ENCODE results near the gene NCOA4. TPM values are rescaled to one million over a fixed set of nuclear protein-coding genes. Genes with fewer than 3 reads are reported as not detected.

NCOA4 gene
- total RNA-seq, 2 donors from 2014 or later, result 60.2 to 80.1 TPM

- no peak for TF ChIP-seq POLR2A (IDR thresholded peaks at IDR 0.05)
- TF ChIP-seq, protein P1, sequence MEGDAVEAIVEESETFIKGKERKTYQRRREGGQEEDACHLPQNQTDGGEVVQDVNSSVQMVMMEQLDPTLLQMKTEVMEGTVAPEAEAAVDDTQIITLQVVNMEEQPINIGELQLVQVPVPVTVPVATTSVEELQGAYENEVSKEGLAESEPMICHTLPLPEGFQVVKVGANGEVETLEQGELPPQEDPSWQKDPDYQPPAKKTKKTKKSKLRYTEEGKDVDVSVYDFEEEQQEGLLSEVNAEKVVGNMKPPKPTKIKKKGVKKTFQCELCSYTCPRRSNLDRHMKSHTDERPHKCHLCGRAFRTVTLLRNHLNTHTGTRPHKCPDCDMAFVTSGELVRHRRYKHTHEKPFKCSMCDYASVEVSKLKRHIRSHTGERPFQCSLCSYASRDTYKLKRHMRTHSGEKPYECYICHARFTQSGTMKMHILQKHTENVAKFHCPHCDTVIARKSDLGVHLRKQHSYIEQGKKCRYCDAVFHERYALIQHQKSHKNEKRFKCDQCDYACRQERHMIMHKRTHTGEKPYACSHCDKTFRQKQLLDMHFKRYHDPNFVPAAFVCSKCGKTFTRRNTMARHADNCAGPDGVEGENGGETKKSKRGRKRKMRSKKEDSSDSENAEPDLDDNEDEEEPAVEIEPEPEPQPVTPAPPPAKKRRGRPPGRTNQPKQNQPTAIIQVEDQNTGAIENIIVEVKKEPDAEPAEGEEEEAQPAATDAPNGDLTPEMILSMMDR (IDR thresholded peaks at IDR 0.05), result no peak
- no peaks in the 10 kb centered on the region for H3K27me3 ChIP-seq
- H3K9me3 ChIP-seq, result no peaks in the 10 kb centered on the region
- no peak for DNase-seq
- no peak overlapping the region for H3K4me3 ChIP-seq
- no peaks in the 10 kb centered on the region for H3K36me3 ChIP-seq (replicated peaks in 1 of 2; ENCODE audit: insufficient read depth in 1 of 2, low read depth in 2 of 2)
- H3K27ac ChIP-seq, result no peak overlapping the region
- 32 to 35% methylated on average over 2 of the region's 2 CpGs for WGBS, 2 donors
- no peaks in the 10 kb centered on the region for H3K4me1 ChIP-seq
- intact Hi-C loops (cut with DNase I), result no loop called here
- ATAC-seq, result no peak
Measured at GRCh38 chr10:46048152-46048551, 17.7 kb upstream of the NCOA4 start.

DNA sequence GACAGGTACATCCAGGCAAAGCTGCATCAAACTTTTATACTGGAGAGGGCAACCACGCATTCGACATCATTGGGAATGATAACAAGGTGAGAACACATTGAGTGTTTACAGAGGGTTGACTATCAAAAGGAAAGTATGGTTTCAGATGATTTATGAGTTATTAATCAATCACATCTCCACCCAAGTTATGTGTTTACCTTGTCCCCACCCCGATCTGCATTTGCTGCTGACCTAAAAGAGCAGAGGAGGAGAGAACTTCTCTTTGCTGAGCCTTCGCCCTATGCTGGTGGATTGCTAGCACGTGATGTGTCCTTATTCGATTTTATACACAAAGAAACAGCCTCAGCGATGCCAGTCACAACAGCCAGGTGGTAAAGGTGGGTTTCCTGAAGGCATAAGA, 15.8 kb upstream of the NCOA4 start, which contains the start of gene MSMB:
Gene MSMB (minus strand): TSS at position 9 of the 400 bp plus-strand sequence. CDS start 32 bp downstream, outside the sequence.
- TF ChIP-seq, protein P1 (IDR thresholded peaks at IDR 0.05), result no peak
- no peak for TF ChIP-seq POLR2A (IDR thresholded peaks at IDR 0.05)
- 63 to 67% methylated on average over 7 of the region's 7 CpGs for WGBS, 2 donors
- Histone ChIP-seq H3K4me3 (no peak within 1 kb of the TSS), H3K36me3 (replicated peaks in 1 of 2; ENCODE audit: insufficient read depth in 1 of 2, low read depth in 2 of 2) (no peaks in the 10 kb centered on the region), H3K27ac (no peak within 1 kb of the TSS), H3K9me3 (no peaks in the 10 kb centered on the region), H3K4me1 (no peaks in the 10 kb centered on the region), H3K27me3 (no peaks in the 10 kb centered on the region)
- no peak for ATAC-seq
- DNase-seq, result no peak
- intact Hi-C loops (cut with DNase I), result no loop called here

- ATAC-seq (no peak), DNase-seq (no peak)
- 48 to 49% methylated on average over 4 of the region's 4 CpGs for WGBS, 2 donors
- no peaks in the 10 kb centered on the region for H3K36me3 ChIP-seq (replicated peaks in 1 of 2; ENCODE audit: insufficient read depth in 1 of 2, low read depth in 2 of 2)
- no peaks in the 10 kb centered on the region for H3K4me1 ChIP-seq
- no peak overlapping the region for H3K27ac ChIP-seq
- TF ChIP-seq, protein P1 (IDR thresholded peaks at IDR 0.05), result no peak
- no peak for TF ChIP-seq POLR2A (IDR thresholded peaks at IDR 0.05)
- no peaks in the 10 kb centered on the region for H3K9me3 ChIP-seq
- intact Hi-C loops (cut with DNase I), result no loop called here
- H3K27me3 ChIP-seq, result no peaks in the 10 kb centered on the region
- no peak overlapping the region for H3K4me3 ChIP-seq
Measured at GRCh38 chr10:46042527-46042926, 12.1 kb upstream of the NCOA4 start.

DNA sequence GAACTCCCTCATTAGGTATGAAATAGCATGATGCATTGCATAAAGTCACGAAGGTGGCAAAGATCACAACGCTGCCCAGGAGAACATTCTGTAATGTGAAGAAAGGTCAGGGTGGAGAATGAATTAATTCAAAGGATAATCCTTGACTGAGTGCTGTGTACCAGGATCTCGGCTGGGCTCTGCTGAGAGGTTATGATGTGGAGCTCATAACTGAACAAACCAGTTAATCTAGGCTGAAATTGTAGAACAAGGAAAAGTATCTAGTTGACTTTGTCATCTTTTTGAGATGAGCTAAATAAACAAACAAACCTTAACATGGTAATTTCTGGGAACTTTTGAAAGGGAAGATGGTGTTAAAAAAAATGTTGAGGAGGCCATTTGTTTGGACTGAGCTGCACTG, 9.6 kb upstream of the NCOA4 start:
- TF ChIP-seq POLR2A (IDR thresholded peaks at IDR 0.05), result no peak
- TF ChIP-seq, protein P1 (IDR thresholded peaks at IDR 0.05), result no peak
- WGBS, 2 donors, result 67 to 77% methylated on average over 3 of the region's 3 CpGs
- no peaks in the 10 kb centered on the region for H3K9me3 ChIP-seq
- DNase-seq, result no peak
- peaks cover 9% of the 10 kb centered on the region for H3K4me1 ChIP-seq
- H3K27me3 ChIP-seq, result no peaks in the 10 kb centered on the region
- H3K36me3 ChIP-seq (replicated peaks in 1 of 2; ENCODE audit: insufficient read depth in 1 of 2, low read depth in 2 of 2), result no peaks in the 10 kb centered on the region
- H3K4me3 ChIP-seq, result no peak overlapping the region
- no peak for ATAC-seq
- intact Hi-C loops (cut with DNase I), result no loop called here
- no peak overlapping the region for H3K27ac ChIP-seq

GRCh38 chr10:46037107-46037825, 6.8 kb upstream of the NCOA4 start:
- DNase-seq (peak in 1 of 4 donors; percentile 20), ATAC-seq (no peak)
- peaks cover 9% of the 10 kb centered on the region for H3K4me1 ChIP-seq
- intact Hi-C loops (cut with DNase I), result no loop called here
- H3K27ac ChIP-seq, result no peak overlapping the region
- no peaks in the 10 kb centered on the region for H3K9me3 ChIP-seq
- TF ChIP-seq, protein P1 (IDR thresholded peaks at IDR 0.05), result no peak
- no peak for TF ChIP-seq POLR2A (IDR thresholded peaks at IDR 0.05)
- H3K36me3 ChIP-seq (replicated peaks in 1 of 2; ENCODE audit: insufficient read depth in 1 of 2, low read depth in 2 of 2), result no peaks in the 10 kb centered on the region
- 89 to 92% methylated on average over 8 of the region's 8 CpGs for WGBS, 2 donors
- no peaks in the 10 kb centered on the region for H3K27me3 ChIP-seq
- H3K4me3 ChIP-seq, result no peak overlapping the region

Data from body of pancreas (tissue), 4 donors.